Progenitor cell of endocrine pancreas (in vitro differentiated cells): ENCODE results near the gene ADAT2. TPM values are rescaled to one million over a fixed set of nuclear protein-coding genes. Genes with fewer than 3 reads are reported as not detected.

ENCODE experiments used
- DNase-seq: peaks from one replicate; pipeline ENCODE4 v3.0.0; 2021; ENCODE audit warnings: low spot score; ENCODE audit not compliant: unreplicated experiment
- H3K27ac Mint-ChIP-seq: 2 replicates; pipeline ENCODE4 v1.8.0; 2021; ENCODE audit warnings: mild to moderate bottlenecking, moderate library complexity, mixed read lengths
- H3K27me3 Mint-ChIP-seq: 2 replicates; pipeline ENCODE4 v1.8.0; 2021; ENCODE audit warnings: mixed read lengths
- H3K36me3 Mint-ChIP-seq: 2 replicates; pipeline ENCODE4 v1.8.0; 2022; ENCODE audit warnings: mixed read lengths; ENCODE audit not compliant: insufficient read depth
- H3K4me1 Mint-ChIP-seq: 2 replicates; pipeline ENCODE4 v1.8.0; 2021; ENCODE audit warnings: low read depth, mixed read lengths
- H3K4me3 Mint-ChIP-seq: 2 replicates; pipeline ENCODE4 v1.8.0; 2021; ENCODE audit warnings: low read depth, mild to moderate bottlenecking, moderate library complexity, mixed read lengths
- H3K9me3 Mint-ChIP-seq: 2 replicates; pipeline ENCODE4 v1.8.0; 2021; ENCODE audit warnings: low read depth, mixed read lengths
- CTCF ChIP-seq: fragments of 200-600 bp; sonication (generic); IDR thresholded peaks from one replicate; pipeline ENCODE4 v1.5.0; 2021; ENCODE audit warnings: antibody characterized with exemption, mild to moderate bottlenecking; ENCODE audit not compliant: unreplicated experiment
- total RNA-seq: library from RNA; stranded (reverse); gene quantifications from 2 replicates; pipeline ENCODE4 v1.2.1, GENCODE V29; 2021

The ADAT2 gene
- total RNA-seq, 1 donor from 2014 or later, result 11.4 TPM

- DNase-seq, result no peak
- Mint-ChIP-seq H3K4me3 (no peak overlapping the region), H3K36me3 (peaks cover 2% of the 10 kb centered on the region), H3K9me3 (peaks cover 12% of the 10 kb centered on the region), H3K4me1 (peaks cover 19% of the 10 kb centered on the region), H3K27ac (no peak overlapping the region), H3K27me3 (no peaks in the 10 kb centered on the region)
- TF ChIP-seq CTCF, result no peak
Observed at GRCh38 chr6:143408151-143408786, 42.2 kb downstream of the ADAT2 start.

DNA sequence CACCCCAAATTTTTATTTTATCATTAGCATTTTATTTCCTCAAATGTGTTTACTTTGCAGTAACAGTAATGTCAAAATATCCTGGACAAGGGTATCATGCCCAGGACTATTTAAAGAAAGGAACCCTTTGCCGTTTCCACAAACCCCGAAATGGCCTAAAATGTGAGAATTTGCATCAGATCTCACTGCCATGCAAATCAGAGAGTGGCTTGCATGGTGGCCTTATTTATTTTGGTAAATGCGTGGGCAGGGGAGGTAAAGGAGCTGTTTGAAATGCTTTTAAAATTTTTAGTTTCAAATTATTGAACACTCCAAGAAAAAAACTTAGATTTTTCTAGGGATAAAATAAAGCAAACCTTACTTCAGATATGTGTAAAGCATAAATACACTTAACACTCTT is 43.8 kb downstream of the ADAT2 start:
- no peaks in the 10 kb centered on the region for H3K27me3 Mint-ChIP-seq

DNA sequence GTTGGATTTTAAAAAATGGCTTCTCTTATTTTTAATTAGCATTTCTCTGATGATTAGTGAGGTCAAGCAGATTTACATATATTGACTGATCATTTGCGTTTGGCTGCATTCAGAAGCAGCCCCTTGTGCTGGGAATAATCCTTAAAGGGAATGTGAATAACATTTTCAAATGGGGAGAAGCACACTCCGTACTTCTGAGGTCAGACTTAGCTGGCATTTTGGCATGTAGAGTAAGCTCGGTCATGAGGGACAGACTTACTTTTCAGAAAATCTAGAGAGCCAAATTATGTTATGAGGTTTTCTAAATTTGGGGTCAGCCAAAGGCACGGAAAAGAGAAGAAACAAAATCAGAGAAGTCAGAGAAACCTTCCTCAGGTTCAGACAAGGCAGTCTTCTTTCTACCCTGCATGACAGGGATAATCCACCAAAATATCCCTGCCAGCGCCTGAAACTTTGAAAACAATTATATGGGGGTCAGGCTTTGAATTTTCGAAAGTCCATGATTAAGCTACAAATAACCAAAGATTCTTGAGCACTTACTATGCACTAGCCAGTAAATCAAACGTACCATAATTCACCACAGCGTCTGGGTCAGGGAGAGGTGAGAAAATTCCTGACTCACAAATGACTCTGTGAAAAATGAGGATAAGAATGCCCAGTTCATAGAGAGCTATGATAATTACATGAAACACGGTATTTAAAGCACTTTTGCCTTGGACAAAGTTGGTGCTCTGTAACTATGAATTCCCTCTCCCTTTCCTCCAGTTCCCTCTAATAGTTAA is 44.9 kb downstream of the ADAT2 start:
- no peak for TF ChIP-seq CTCF
- H3K27me3 Mint-ChIP-seq, result no peaks in the 10 kb centered on the region
- no peak overlapping the region for H3K27ac Mint-ChIP-seq
- no peak overlapping the region for H3K4me3 Mint-ChIP-seq
- peaks cover 6% of the 10 kb centered on the region for H3K4me1 Mint-ChIP-seq
- DNase-seq, result no peak
- H3K9me3 Mint-ChIP-seq, result peaks cover 10% of the 10 kb centered on the region
- peaks cover 2% of the 10 kb centered on the region for H3K36me3 Mint-ChIP-seq

More for the DNA sequence above, 43.8 kb downstream of the ADAT2 start:
- Mint-ChIP-seq H3K27ac (no peak overlapping the region), H3K36me3 (peaks cover 2% of the 10 kb centered on the region), H3K4me1 (peaks cover 12% of the 10 kb centered on the region), H3K9me3 (peaks cover 10% of the 10 kb centered on the region), H3K4me3 (no peak overlapping the region)
- DNase-seq, result no peak
- TF ChIP-seq CTCF, result no peak

GRCh38 chr6:143402721-143403336 is 47.7 kb downstream of the ADAT2 start:
- DNase-seq, result no peak
- Mint-ChIP-seq H3K27ac (no peak overlapping the region), H3K9me3 (no peaks in the 10 kb centered on the region), H3K36me3 (no peaks in the 10 kb centered on the region), H3K4me1 (peaks cover 3% of the 10 kb centered on the region), H3K4me3 (no peak overlapping the region), H3K27me3 (peaks cover 4% of the 10 kb centered on the region)
- TF ChIP-seq CTCF, result no peak

- H3K4me3 Mint-ChIP-seq, result no peak overlapping the region
- no peaks in the 10 kb centered on the region for H3K9me3 Mint-ChIP-seq
- H3K36me3 Mint-ChIP-seq, result no peaks in the 10 kb centered on the region
- H3K4me1 Mint-ChIP-seq, result peaks cover 12% of the 10 kb centered on the region
- H3K27me3 Mint-ChIP-seq, result peaks cover 4% of the 10 kb centered on the region
- no peak for TF ChIP-seq CTCF
- no peak for DNase-seq
- H3K27ac Mint-ChIP-seq, result no peak overlapping the region
Observed at GRCh38 chr6:143401636-143402370, 48.7 kb downstream of the ADAT2 start.
